ENCODE results near the gene FMNL2.

FMNL2 gene

DNA sequence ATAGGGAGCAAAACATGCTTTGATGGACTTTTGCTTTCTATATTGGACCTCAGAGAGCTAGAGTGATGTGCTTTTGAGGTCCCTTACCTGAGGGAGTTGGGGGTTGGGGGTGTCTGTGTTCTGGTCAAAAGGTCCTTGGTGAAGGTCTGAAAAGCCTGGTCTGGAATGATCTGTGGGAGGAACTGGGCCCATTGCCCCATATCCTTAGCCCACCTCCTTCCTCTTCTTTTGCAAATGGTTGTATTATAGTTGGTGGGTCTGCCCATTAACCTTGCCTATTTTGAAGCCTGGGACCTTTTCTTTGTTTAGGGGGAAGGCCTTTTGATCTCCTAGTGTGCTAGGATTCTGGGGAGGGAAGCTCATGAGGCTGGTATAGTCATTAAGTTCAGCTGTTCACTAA lies 88.7 kb downstream of the FMNL2 start:
- TF ChIP-seq, protein P1, sequence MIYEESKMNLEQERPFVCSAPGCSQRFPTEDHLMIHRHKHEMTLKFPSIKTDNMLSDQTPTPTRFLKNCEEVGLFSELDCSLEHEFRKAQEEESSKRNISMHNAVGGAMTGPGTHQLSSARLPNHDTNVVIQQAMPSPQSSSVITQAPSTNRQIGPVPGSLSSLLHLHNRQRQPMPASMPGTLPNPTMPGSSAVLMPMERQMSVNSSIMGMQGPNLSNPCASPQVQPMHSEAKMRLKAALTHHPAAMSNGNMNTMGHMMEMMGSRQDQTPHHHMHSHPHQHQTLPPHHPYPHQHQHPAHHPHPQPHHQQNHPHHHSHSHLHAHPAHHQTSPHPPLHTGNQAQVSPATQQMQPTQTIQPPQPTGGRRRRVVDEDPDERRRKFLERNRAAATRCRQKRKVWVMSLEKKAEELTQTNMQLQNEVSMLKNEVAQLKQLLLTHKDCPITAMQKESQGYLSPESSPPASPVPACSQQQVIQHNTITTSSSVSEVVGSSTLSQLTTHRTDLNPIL (CRISPR knock-in tag; IDR thresholded peaks at IDR 0.05; ENCODE audit: low read depth), result no peak
- TF ChIP-seq TOX (CRISPR knock-in tag; IDR thresholded peaks at IDR 0.05; ENCODE audit: borderline replicate concordance), result no peak
- no peak for TF ChIP-seq PPARA (CRISPR knock-in tag; IDR thresholded peaks at IDR 0.05; ENCODE audit: borderline replicate concordance)
- TF ChIP-seq ESRRG (CRISPR knock-in tag; IDR thresholded peaks at IDR 0.05), result no peak
- TF ChIP-seq POU6F1 (CRISPR knock-in tag; IDR thresholded peaks at IDR 0.05; ENCODE audit: borderline replicate concordance, low read depth), result no peak
- no peak for TF ChIP-seq OSR1 (CRISPR knock-in tag; IDR thresholded peaks at IDR 0.05)
- TF ChIP-seq PATZ1 (CRISPR knock-in tag; IDR thresholded peaks at IDR 0.05; ENCODE audit: borderline replicate concordance), result no peak
- TF ChIP-seq SNAI2 (CRISPR knock-in tag; IDR thresholded peaks at IDR 0.05), result no peak
- no peak for TF ChIP-seq ZFP3 (CRISPR knock-in tag; IDR thresholded peaks at IDR 0.05)
- no peak for TF ChIP-seq BACH2 (CRISPR knock-in tag; IDR thresholded peaks at IDR 0.05; ENCODE audit: borderline replicate concordance)
- TF ChIP-seq GLIS3 (CRISPR knock-in tag; IDR thresholded peaks at IDR 0.05), result no peak
- TF ChIP-seq ARNTL (CRISPR knock-in tag; IDR thresholded peaks at IDR 0.05; ENCODE audit: borderline replicate concordance, low read depth), result no peak
- no peak for TF ChIP-seq ZC3H10 (CRISPR knock-in tag; IDR thresholded peaks at IDR 0.05)
- TF ChIP-seq, protein P2, sequence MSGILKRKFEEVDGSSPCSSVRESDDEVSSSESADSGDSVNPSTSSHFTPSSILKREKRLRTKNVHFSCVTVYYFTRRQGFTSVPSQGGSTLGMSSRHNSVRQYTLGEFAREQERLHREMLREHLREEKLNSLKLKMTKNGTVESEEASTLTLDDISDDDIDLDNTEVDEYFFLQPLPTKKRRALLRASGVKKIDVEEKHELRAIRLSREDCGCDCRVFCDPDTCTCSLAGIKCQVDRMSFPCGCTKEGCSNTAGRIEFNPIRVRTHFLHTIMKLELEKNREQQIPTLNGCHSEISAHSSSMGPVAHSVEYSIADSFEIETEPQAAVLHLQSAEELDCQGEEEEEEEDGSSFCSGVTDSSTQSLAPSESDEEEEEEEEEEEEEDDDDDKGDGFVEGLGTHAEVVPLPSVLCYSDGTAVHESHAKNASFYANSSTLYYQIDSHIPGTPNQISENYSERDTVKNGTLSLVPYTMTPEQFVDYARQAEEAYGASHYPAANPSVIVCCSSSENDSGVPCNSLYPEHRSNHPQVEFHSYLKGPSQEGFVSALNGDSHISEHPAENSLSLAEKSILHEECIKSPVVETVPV (CRISPR knock-in tag; IDR thresholded peaks at IDR 0.05), result no peak
- TF ChIP-seq ZNF8 (CRISPR knock-in tag; IDR thresholded peaks at IDR 0.05), result no peak
- no peak for TF ChIP-seq CSDC2 (CRISPR knock-in tag; IDR thresholded peaks at IDR 0.05)
- no peak for TF ChIP-seq ZFP30 (CRISPR knock-in tag; IDR thresholded peaks at IDR 0.05)
- TF ChIP-seq TCF4 (CRISPR knock-in tag; IDR thresholded peaks at IDR 0.05; ENCODE audit: borderline replicate concordance), result no peak
- no peak for TF ChIP-seq RARB (CRISPR knock-in tag; IDR thresholded peaks at IDR 0.05)
- TF ChIP-seq ZNF565 (CRISPR knock-in tag; conservative IDR thresholded peaks at IDR 0.05; ENCODE audit: low read depth), result no peak
- ATAC-seq, result no peak

GRCh38 chr2:152425765-152426727 lies 91.1 kb downstream of the FMNL2 start:
- TF ChIP-seq CSDC2 (CRISPR knock-in tag; IDR thresholded peaks at IDR 0.05), result no peak
- TF ChIP-seq GLIS3 (CRISPR knock-in tag; IDR thresholded peaks at IDR 0.05), result no peak
- no peak for TF ChIP-seq ZNF565 (CRISPR knock-in tag; conservative IDR thresholded peaks at IDR 0.05; ENCODE audit: low read depth)
- TF ChIP-seq ISL1 (CRISPR knock-in tag; IDR thresholded peaks at IDR 0.05), result no peak
- no peak for TF ChIP-seq ESRRG (CRISPR knock-in tag; IDR thresholded peaks at IDR 0.05)
- TF ChIP-seq POU6F1 (CRISPR knock-in tag; IDR thresholded peaks at IDR 0.05; ENCODE audit: borderline replicate concordance, low read depth), result no peak
- no peak for TF ChIP-seq OSR1 (CRISPR knock-in tag; IDR thresholded peaks at IDR 0.05)
- TF ChIP-seq RARB (CRISPR knock-in tag; IDR thresholded peaks at IDR 0.05), result no peak
- no peak for TF ChIP-seq TSHZ2 (CRISPR knock-in tag; IDR thresholded peaks at IDR 0.05)
- TF ChIP-seq BACH2 (CRISPR knock-in tag; IDR thresholded peaks at IDR 0.05; ENCODE audit: borderline replicate concordance), result no peak
- TF ChIP-seq ARNTL (CRISPR knock-in tag; IDR thresholded peaks at IDR 0.05; ENCODE audit: borderline replicate concordance, low read depth), result no peak
- TF ChIP-seq SNAI2 (CRISPR knock-in tag; IDR thresholded peaks at IDR 0.05), result no peak
- no peak for TF ChIP-seq ZNF70 (CRISPR knock-in tag; IDR thresholded peaks at IDR 0.05)
- no peak for TF ChIP-seq PATZ1 (CRISPR knock-in tag; IDR thresholded peaks at IDR 0.05; ENCODE audit: borderline replicate concordance)
- TF ChIP-seq ZFP30 (CRISPR knock-in tag; IDR thresholded peaks at IDR 0.05), result no peak
- no peak for TF ChIP-seq ZNF8 (CRISPR knock-in tag; IDR thresholded peaks at IDR 0.05)
- no peak for TF ChIP-seq TOX (CRISPR knock-in tag; IDR thresholded peaks at IDR 0.05; ENCODE audit: borderline replicate concordance)
- no peak for TF ChIP-seq PPARA (CRISPR knock-in tag; IDR thresholded peaks at IDR 0.05; ENCODE audit: borderline replicate concordance)
- no peak for TF ChIP-seq TCF4 (CRISPR knock-in tag; IDR thresholded peaks at IDR 0.05; ENCODE audit: borderline replicate concordance)
- no peak for TF ChIP-seq ZC3H10 (CRISPR knock-in tag; IDR thresholded peaks at IDR 0.05)
- no peak for ATAC-seq
